ENCODE measurements around the gene HSDL2.
"Not testable (repeated sequence)": the region's sequence is repeated elsewhere in the genome, so short reads cannot be mapped to it uniquely, and the experiment has no call there.

HSDL2 gene

DNA sequence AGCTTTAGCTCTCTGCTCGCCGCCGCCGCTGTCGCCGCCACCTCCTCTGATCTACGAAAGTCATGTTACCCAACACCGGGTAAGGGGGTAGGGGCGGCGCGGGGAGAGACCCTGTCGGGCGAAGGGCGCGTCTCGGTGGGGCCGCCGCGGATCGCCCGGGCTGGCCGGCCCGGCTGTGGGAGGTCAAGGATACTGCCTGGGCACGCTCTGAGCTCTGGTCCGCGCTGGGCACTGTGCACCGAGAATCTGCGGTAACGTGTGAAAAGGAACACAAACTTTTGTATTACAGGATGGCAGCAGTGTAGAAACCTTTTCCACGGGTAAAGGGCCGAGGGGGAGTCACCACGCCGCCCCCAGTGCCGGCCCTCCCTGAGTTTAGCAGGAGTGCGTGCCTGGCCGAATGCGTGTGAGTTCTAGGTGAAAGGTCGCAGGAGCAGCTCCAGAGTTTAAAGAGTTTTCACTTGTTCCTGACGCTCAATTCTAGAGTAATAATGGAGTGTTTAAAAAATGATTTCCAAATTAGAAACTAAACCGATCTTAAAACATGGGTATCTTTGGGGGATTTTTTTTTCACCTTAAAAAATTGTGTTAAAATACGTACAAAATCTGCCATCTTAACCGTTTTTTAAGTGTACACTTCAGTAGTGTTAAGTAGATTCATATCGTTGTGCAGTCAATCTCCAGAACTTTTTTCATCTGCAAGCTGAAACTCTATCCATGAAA, at the start of gene HSDL2:
Gene HSDL2 (plus strand): TSS at position 7 of the 723 bp plus-strand sequence. CDS start 56 bp downstream, at position 63.
- no peak for DNase-seq (ENCODE audit: low read depth in 2 of 2)

DNA sequence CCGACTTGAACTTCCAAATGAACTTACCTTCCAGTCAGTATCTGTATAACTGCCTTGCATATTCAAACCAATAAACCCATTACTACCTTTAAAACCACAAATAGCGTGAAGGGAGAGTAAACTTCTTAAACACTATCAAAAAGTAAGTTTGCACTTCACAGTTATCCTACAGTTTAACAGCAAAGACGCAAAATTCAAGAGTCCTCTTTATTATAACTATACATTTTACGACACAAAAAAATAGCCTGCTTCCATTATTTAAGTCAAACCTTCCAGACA, 48.3 kb upstream of the HSDL2 start:
- DNase-seq (ENCODE audit: low read depth in 2 of 2), result no peak

DNA sequence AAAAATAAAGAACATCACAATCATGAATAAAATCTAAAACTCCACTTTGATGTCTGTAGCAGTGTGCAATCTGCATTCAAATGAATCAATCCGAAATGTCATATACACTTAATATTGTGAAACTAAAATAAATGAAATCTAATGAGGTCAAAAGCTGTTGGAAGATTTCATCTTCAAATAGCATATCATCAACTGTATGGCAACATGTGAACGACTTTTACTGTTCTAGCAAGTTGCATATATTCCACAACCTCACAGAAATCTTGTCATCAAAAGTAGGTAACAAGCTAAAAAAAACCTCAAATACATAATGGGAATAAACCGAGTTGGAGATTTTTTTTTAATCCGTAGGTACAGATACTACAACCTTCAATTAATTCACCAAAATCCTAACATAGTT, 47.7 kb upstream of the HSDL2 start:
- no peak for DNase-seq (ENCODE audit: low read depth in 2 of 2)

DNA sequence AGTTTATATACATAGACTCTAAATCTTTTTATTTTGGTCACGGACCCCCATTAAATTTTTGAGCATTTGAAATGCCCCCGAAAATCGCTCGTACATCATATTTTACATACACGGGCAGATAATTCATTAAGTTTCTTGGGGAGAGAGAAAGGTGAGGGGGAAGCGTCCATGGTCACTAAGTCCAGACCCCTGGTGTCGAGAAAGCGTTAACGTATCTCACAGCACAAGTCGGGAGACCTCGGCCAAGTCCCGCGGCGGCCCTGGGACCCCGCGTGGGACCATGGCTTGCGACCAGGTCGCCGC, 47.3 kb upstream of the HSDL2 start:
- DNase-seq (ENCODE audit: low read depth in 2 of 2), result no peak

DNA sequence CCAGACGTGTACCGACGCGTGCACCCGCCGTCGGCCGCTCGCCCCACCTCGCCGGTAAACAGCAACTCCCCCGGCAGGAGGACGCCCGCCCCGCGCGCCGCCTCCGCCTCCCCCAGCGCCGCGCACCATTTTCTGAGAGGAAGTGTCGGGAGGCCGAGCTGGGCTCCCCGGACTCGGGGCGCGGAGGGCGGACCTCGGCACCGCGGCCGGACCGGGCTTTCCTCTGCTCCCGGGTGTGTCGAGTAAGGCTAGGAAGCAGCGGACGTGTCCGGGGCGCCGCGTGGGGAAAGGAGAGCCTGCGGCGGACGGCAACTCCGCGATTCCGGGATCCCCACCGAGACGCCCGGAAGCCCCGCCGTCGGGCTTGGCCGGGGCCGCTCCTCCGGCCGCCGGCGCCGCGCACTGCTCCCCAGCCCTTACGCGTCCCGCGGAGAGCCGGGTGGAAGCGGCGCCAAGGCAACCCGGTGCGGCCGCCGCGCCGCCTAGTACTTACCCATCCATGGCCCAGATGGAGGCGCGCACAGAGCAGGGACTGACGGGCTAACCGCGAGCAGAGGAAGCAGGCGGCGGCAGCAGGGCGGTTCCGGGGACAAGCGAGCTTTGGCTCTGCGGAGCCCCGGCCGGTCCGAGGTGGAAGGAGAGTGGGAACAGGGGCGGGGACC, 46.8 kb upstream of the HSDL2 start, which contains the start of gene PTBP3:
Gene PTBP3 (minus strand): TSS at position 643 of the 662 bp plus-strand sequence. CDS start 35,754 bp downstream, outside the sequence.
- DNase-seq (ENCODE audit: low read depth in 2 of 2), result peak in 1 of 2 experiments; percentile 31

DNA sequence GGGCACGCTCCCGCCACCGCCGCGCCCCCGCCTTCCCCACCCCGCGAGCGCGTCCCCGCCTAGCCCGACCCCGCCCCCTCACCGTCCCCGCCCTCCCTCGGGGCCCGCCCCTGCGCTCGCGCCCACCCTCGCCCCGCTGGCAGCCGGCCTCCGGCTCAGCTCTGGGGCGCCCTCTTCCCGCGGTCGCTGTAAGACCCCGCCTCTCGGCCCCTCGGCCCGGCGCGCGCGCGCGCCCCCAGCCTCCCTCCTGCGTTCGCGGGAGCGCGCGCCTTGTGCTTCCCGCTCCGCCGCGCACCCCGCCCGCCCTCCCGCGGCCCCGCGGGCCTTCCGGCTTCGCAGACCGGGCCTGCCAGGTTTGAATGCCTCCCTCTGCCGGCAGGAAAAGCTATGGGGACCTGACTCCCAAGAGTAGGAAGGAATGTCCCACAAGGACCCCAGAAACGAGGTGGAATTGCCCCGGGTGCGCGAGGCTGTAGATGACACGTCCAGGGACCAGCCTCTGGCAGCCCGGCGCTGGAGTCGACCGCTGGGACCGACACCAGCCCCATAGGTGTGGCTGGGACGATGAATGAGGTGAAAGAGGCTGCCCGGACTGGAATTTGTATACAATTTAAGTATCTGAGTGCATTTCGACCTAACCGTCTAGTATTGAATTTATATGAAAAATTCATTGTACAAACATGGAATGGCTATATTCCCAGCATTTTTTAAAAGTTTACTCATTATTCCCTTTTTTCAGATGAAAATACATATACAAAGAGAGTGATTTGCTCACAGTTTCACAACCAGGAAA, 46.1 kb upstream of the HSDL2 start:
- DNase-seq (ENCODE audit: low read depth in 2 of 2), result peak; percentile 91 to 92

DNA sequence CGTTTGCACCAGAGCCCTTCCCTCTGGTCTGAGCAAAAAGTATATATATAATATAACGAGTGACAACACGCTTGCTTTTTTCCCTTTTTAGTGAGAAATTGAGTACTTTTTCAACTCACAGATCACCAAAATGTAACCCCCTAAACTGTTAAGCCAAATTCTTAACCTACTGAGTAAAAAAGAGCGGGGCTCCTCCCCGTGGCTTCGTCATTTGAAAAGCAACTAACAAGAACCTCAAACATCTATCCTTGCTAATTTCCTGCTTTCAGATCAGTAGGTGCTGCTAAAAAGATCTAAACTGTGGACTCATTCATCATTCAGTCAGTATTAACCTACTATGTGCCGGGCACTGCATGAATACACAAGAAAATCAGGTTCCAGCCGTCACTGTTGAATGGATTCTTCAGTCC, 45.5 kb upstream of the HSDL2 start:
- DNase-seq (ENCODE audit: low read depth in 2 of 2), result no peak

DNA sequence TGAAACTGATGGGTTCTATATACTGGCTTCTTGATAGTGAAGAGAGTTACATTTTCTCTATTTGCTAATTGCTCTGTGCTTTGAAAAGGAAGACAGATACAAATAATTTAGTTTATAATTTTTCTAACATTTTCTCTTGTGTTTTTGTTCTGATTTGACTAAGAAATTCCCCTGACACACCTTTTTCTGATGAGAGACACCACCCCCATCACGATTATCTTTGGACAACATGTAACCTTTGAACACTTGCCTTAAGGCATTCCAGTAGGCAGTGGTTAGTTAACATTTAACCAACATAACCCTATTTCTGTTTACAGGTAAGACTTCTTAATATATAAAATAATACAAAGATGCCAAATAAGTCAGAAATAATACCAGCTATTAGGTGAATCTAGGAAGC, 42.4 kb upstream of the HSDL2 start:
- no peak for DNase-seq (ENCODE audit: low read depth in 2 of 2)

DNA sequence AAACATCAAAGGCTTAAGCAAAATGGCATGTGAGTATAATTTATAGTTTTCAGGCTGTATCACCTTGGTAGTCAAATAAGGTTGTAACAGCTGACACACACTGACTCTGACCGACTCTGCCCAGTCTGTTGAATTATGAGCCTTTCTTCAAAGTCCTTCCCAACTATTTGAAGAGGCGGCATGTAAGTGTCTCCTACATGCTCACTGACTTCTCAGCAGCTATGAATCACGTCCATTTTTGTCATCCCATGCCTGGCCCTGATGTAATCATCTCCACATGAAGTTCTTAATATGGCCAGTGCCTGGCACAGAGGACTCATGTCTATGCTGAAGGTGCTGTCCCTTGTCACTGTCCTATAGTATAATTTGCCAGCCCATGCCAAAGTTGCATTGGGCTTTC, 41.3 kb upstream of the HSDL2 start:
- DNase-seq (ENCODE audit: low read depth in 2 of 2), result no peak

DNA sequence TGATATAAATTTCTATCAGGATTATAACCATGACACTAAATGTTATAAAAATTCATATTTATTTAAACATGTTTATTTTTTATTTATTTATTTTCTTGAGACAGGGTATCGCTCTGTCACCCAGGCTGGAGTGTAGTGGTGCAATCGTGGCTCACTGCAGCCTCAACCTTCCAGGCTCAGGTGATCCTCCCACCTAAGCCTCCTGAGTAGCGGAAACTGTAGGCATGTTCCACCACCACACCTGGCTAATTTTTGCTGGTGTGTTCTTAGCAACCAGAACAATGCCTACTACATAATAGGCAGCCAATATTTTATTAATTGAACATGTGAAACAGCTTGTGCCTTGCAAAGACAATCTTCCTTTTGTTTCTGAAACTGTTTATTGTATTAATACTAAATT, 40.0 kb upstream of the HSDL2 start:
- DNase-seq (ENCODE audit: low read depth in 2 of 2), result no peak

DNA sequence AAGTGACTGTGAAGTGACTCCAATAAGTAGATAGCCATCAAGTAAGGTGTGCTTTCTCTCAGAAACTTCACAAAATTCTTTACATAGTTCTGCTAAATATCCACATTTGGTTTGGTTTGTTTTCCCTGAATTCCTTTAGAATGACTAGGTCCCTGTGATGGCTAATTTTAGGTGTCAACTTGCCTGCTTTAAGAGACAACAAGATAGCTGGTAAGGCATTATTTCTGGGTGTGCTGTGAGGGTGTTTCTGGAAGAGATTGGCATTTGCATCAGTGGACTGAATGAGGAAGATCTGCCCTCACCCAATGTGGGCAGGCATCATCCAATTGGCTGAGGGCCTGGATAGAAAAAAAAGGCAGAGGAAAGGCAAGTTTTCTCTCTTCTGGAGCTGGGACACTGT, 38.2 kb upstream of the HSDL2 start:
- DNase-seq (ENCODE audit: low read depth in 2 of 2), result peak; percentile 55 to 56

DNA sequence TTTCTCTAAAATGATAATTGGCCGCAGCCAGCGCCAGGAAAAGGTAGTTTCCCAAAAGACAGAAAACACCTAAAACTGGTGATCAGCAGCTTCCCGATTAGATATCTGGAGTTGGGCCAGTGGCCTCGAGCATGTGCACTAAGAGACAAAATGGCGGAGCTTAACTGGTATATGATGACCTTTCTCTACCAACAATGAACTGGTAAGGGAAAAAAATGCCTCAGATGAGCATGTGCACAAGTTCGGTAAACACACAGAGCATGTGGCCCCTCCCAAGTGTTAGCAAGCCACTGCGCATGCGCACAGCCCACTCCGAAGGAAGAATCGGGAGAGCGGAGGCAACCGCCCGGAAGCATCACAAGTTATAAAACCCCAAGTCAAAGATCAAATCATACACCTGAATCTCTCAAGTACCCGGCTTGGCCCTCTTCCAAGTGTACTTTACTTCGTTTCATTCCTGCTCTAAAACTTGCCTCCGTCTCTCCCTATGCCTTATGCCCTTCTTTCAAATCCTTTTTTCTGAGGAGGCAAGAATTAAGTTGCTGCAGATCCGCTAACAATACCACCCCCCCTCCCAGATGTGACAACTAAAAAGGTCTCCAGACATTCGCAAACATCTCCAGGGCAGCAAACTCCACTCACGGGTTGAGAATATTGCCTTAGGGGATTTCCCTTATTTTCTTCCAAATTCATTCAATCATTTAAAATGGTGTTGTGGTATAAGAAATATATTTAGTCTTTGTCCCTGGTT, 31.5 kb upstream of the HSDL2 start:
- no peak for DNase-seq (ENCODE audit: low read depth in 2 of 2)

DNA sequence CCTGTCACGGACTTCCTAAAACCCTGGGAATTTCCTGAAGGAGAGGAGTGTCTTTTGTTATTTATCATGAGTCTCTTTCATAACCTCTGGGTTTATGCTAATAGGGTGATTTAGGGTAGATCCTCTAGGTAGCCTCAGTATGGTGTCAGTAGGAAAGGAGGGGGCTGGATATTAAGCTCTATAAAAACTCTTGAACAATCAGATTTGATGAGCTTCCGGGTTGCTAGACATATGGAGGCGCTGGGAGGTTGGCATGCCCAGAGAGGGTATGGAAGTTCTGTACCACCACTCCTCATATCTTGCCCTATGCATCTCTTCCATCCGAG, 30.9 kb upstream of the HSDL2 start:
- DNase-seq (ENCODE audit: low read depth in 2 of 2), result no peak

DNA sequence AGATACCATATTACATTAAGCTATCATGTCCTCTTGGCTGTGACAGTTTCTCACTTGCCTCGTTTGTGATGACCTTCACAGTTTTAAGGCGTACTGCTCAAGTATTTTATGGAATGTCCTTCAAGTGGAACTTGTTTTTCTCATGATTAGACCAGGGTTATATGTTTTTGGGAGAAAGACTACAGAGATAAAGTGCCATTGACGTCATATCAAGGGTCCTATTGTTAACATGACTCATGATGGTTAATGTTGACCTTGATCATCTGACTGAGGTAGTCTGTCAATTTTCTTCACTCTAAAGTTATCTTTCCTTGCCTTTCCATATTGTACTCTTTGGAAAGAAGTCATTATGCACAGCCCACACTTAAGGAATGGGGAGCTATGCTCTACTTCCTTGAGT, 28.7 kb upstream of the HSDL2 start:
- DNase-seq (ENCODE audit: low read depth in 2 of 2), result no peak

DNA sequence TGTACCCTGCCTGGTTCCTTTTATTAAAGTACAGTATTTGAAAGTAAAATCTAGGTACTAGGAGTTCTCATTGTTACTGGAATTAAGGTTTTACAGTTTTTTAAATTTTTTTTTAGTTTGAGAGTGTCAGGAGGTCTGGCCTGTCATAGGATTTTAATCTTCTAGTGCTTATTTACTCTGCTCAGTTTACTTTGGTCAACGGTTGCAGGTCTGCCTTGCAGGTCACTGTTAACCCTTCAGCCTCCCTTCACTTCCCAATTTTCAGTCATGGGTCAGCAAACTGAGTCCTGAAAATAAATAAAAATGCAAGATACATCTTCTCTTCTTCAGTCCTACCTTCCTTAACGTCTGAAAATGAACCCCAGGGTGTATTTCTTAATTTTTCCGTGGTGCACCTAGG, 27.7 kb upstream of the HSDL2 start:
- DNase-seq (ENCODE audit: low read depth in 2 of 2), result no peak

DNA sequence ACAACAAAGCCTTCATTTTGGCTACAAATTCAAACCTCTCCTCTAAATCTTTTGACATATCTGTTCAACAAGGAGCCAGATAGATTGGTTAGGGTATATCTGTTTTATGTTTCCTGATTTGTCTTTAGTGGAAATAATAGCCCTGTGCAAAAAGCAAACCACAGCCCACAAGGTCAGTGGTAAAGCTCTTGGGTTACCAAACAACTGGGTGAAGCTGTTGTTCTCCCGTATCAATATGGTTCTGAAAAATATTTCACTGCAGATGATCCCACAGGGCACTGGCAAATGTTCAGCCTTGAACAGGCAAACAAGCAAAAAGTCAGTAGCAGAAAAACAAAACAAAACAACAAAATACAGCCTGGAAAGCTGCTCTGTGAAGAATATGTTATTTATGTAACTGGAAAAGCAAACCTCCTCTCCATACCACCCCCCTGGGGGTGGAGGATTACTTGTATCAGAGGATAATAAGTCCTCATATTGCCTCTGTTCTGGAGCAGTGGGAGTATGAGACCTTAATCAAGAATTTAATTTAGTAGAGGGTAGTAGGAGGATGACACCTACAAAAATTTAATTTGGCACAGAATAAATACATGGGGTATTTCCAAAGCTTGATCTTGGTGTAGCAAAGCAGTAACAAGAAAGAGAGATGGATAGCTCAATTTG, 25.7 kb upstream of the HSDL2 start:
- DNase-seq (ENCODE audit: low read depth in 2 of 2), result no peak

DNA sequence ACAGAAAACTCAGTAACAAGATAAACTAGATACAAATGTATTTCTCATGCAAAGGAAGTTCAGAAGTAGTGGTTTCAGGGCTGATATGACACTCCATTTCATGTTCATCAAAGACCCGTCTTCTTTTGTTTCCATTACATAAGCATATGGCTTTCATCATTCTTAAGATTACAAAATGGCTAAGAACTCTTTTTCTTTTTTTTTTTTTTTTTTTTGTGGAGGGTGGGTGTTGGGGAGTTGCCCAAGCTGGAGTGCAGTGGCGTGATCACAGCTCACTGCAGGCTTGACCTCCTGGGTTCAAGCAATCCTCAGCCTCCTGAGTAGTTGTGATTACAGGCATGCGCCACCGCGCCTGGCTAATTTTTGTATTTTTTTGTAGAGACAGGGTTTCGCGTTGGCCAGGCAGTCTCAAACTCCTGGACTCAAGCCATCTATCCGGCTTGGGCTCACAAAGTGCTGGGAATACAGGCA, 24.4 kb upstream of the HSDL2 start:
- DNase-seq (ENCODE audit: low read depth in 2 of 2), result no peak

DNA sequence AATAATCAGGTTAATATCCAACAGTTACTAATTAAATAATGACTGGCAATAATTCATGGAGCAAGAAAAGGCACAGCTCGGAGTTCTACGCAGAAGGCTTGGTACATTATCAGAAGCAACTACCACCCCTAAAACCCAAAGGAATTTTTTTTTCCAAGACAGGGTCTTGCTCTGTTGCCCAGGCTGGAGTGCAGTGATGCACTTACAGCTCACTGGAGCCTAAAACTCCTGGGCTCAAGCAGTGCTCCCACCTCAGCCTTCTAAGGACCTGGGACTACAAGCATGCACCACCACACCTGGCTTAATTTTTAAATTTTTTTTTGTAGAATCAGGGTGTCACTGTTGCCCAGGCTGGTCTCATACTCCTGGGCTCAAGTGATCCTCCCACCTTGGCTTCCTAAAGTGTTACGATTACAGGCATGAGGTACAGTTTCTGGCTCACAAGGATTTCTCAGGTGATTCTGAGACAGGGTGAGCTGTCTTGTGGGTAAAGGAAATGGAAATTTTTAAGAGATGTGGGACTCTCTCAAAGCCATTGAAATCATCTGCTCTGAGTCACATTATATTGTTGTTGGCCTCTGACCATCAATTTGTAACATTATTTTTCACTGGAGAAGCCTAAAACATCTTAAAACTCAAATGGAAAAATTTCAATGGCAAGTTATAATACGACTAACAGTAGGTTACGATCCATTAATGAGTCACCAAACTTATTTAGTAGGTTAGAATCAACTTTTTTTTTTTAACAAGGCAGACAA, 19.7 kb upstream of the HSDL2 start:
- DNase-seq (ENCODE audit: low read depth in 2 of 2), result no peak

DNA sequence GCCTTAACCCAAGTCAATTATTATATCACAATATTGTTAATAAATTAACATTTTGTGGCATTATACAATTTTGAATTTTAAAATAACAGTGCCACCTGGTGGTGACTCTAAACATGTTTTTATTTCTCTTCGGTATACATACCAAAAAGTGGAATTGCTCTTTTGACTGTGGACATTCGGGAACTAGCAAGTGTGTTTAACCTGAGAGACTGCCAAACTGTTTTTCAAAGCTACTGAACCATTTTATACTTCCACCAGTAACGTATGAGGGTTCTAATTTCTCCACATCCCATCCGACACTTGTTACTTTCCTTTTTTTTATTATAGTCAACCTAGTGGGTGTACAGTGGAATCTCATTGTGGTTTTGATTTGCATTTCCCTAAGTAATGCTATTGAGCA, 18.3 kb upstream of the HSDL2 start:
- DNase-seq (ENCODE audit: low read depth in 2 of 2), result no peak

DNA sequence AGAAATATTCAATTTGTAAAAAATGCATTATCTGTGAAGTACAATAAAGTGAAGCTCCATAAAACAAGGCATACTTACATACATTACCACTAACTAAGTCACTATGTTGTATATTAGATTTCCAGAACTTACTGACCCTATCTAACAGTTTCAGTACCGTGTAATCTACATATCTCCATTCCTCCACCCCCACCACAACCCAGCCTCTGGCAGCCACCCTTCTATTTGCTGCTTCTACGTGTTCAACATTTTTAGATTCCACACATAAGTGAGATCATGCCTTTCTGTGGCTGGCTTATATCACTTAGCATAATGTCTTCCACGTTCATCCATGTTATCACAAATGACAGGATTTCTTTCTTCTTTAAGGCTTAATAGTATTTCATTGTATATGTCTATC, 15.1 kb upstream of the HSDL2 start:
- DNase-seq (ENCODE audit: low read depth in 2 of 2), result no peak

DNA sequence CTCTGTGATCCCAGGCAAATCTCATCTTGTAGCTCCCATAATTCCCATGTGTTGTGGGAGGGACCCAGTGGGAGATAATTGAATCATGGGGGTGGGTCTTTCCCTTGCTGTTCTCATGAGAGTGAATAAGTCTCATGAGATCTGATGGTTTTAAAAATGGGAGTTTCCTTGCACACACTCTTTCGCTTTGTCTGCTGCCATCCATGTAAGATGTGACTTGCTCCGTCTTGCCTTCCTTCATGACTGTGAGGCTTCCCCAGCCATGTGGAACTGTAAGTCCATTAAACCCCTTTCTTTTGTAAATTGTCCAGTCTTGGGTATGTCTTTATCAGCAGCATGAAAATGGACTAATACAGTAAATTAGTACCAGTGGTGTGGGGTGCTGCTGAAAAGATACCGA, 14.7 kb upstream of the HSDL2 start:
- DNase-seq (ENCODE audit: low read depth in 2 of 2), result not testable (repeated sequence)
